ENCODE measurements around the gene RHBDD3. TPM values are rescaled to one million over a fixed set of nuclear protein-coding genes. Genes with fewer than 3 reads are reported as not detected.
A peak's percentile ranks its signal among the peaks of the same experiment; 100 is the strongest.

Gene RHBDD3
- total RNA-seq, result 10 to 100 TPM in 5 of 6 experiments, 1 to 10 TPM in 1; 9.7 to 35.3 (median 14.7) TPM
- long read RNA-seq, partial matches to known transcripts, result 0 of 3 reads
- long read RNA-seq, other reads (novel, unspliced or antisense), result 0 of 3 reads

DNA sequence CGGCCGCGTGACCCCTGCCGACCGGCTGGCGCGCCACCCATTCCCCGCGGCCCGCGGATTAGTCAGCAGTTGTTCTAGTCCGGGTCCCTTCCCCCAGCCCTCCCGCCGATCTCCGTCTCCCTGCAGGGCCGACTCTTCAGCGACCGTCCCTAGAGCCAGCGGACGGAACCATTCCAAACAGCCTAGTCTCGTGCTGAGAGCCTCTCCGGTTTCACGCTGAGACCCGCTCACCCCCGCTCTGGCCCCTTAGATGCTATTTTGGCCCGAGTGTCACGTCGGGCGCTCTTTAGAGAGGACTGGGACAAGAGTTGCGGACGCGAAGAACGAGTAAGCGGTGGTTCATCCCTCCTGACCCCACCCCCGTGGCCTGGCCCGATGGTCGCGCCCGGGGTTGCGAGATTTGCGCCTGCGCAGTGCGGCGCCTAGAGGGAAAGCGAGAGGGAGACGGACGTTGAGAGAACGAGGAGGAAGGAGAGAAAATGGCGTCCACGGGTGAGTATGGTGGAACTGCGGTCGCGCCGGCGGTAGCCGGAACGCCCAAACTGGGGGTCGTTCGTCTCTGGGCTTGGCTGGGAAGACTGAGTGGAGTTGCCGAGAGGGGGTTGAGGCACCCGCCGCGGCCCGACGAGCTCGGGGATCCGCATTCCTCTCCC is at the start of gene RHBDD3, which contains the start of gene EWSR1:
RHBDD3 (minus strand) TSS at position 124 of the 653 bp plus-strand sequence. CDS start 2,355 bp downstream, outside the sequence.
EWSR1 (plus strand) TSS at position 411 of the 653 bp plus-strand sequence; CDS start at position 480, 69 bp downstream.
- H3K36me3 ChIP-seq, result peaks cover 0 to 21% (median 11%) of the 10 kb centered on the region in 4 donors
- intact Hi-C loops (cut with DNase I), result no loop called here
- H3K4me1 ChIP-seq, result peaks cover 0 to 37% (median 13%) of the 10 kb centered on the region in 4 donors
- TF ChIP-seq, protein P1, sequence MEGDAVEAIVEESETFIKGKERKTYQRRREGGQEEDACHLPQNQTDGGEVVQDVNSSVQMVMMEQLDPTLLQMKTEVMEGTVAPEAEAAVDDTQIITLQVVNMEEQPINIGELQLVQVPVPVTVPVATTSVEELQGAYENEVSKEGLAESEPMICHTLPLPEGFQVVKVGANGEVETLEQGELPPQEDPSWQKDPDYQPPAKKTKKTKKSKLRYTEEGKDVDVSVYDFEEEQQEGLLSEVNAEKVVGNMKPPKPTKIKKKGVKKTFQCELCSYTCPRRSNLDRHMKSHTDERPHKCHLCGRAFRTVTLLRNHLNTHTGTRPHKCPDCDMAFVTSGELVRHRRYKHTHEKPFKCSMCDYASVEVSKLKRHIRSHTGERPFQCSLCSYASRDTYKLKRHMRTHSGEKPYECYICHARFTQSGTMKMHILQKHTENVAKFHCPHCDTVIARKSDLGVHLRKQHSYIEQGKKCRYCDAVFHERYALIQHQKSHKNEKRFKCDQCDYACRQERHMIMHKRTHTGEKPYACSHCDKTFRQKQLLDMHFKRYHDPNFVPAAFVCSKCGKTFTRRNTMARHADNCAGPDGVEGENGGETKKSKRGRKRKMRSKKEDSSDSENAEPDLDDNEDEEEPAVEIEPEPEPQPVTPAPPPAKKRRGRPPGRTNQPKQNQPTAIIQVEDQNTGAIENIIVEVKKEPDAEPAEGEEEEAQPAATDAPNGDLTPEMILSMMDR (IDR thresholded peaks at IDR 0.05), result peak in 1 of 4 donors; percentile 22
- TF ChIP-seq POLR2A (IDR thresholded peaks at IDR 0.05), result peak; percentile 87
- no peaks in the 10 kb centered on the region for H3K9me3 ChIP-seq
- ATAC-seq (peak; percentile 86 to 90 (median 89)), DNase-seq (peak; percentile 97)
- H3K4me3 ChIP-seq, result peak within 1 kb of the TSS; percentile 63 to 98 (median 87)
- H3K27me3 ChIP-seq, result no peaks in the 10 kb centered on the region
- WGBS (ENCODE audit: insufficient coverage, low coverage, low lambda C conversion rate, missing lambda C conversion rate), result 0% methylated on average over 18 of the region's 67 CpGs
- peak within 1 kb of the TSS; percentile 97 to 100 (median 98) for H3K27ac ChIP-seq

DNA sequence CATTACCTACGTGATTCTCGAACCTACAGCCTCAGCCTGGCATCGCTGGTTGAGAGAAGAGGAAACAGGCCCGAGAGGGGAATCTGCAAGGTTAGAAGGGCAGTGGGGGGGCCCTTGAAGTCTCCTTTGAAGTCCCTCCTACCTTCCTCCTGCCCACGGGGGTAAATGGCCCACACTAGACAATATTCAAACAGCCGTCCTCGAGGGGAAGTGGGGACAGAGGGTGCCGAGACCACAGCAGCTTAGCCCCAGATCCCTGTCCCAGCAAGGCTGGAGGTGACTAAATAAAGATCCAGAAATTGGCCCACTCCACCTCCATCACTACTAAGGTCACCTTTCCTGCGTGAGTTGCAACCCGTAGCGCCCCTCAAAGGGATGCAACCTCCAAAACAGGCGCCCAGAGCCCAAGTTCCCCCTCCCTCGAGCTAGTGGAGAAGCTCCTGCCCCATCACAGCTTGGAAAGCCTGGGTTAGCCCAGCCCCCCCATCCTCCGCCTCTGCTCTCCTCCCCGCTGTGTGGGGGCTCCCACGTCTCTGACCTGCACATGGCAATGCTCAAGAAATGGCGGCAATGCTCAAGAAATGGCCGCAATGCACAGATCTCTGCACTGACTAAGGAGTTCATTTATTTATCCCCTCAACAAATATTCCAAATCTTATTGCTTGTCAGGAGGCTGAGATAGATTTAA is 48.5 kb upstream of the RHBDD3 start:
- no peak for TF ChIP-seq POLR2A (IDR thresholded peaks at IDR 0.05)
- TF ChIP-seq, protein P1 (IDR thresholded peaks at IDR 0.05), result no peak
- Histone ChIP-seq H3K9me3 (no peaks in the 10 kb centered on the region), H3K27me3 (peaks cover 0 to 9% of the 10 kb centered on the region in 2 donors), H3K4me1 (peaks cover 0 to 12% (median 3%) of the 10 kb centered on the region in 4 donors), H3K4me3 (no peak overlapping the region), H3K27ac (no peak overlapping the region), H3K36me3 (no peaks in the 10 kb centered on the region)
- intact Hi-C loops (cut with DNase I), result no loop called here
- 50% methylated on average over 6 of the region's 18 CpGs for WGBS (ENCODE audit: insufficient coverage, low coverage, low lambda C conversion rate, missing lambda C conversion rate)
- ATAC-seq, result no peak
- DNase-seq, result peak in 1 of 3 donors; percentile 35

DNA sequence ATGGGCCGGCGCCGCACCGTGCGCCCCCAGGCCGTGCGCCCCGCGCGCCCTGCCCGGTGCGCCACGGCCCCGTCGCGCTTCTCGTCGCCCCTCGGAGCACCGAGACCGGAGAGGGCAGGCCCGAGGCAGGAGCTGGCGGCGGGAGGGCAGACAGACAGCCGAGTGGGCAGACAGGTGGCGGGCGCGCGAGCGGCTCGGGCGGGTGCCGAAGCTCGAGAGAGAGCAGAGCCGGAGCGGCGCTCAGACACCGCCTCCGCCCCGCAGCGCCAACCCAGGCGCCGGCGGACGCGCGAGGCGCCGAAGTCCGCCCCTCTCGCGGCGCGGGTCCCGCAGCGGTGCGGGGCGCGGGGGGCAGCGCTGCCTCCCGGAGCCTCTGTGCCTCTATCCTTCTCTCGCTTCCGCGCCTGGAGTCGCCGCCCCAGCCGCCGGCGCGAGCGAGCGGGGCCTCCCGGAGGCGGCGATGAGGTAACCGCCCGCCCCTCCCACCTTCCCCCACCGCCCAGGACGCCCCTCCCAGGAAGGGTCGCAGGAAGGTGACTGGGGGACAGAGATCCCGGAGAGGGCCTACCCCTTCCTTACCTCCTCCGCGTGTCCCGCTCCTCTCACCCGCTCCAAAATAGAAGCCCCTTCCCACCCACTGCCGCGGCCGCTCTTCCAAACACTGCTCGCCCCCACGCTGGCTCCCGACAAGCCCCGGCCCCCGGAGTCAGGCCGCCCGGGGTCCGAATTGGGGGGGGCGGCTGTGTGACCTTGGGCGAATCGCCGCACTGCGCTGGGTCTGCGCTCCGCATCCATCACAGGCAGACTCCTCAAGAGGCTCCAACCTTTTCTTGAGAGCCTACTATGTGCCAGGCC is 47.7 kb upstream of the RHBDD3 start, which contains the start of gene RASL10A:
RASL10A (minus strand) TSS at position 412 of the 855 bp plus-strand sequence. CDS start 451 bp downstream, outside the sequence.
- WGBS (ENCODE audit: insufficient coverage, low coverage, low lambda C conversion rate, missing lambda C conversion rate), result 2% methylated on average over 11 of the region's 103 CpGs
- intact Hi-C loops (cut with DNase I), result no loop called here
- Histone ChIP-seq H3K27me3 (peaks cover 0 to 9% of the 10 kb centered on the region in 2 donors), H3K4me1 (peaks cover 0 to 12% (median 4%) of the 10 kb centered on the region in 4 donors), H3K27ac (no peak within 1 kb of the TSS), H3K4me3 (peak within 1 kb of the TSS in 1 of 3 donors; percentile 31), H3K36me3 (no peaks in the 10 kb centered on the region), H3K9me3 (no peaks in the 10 kb centered on the region)
- DNase-seq (peak in 2 of 3 donors; percentile 38 to 48), ATAC-seq (no peak)
- no peak for TF ChIP-seq POLR2A (IDR thresholded peaks at IDR 0.05)
- TF ChIP-seq, protein P1 (IDR thresholded peaks at IDR 0.05), result no peak
